GM12878 (cell line): ENCODE measurements around the gene TMEM244. TPM values are rescaled to one million over a fixed set of nuclear protein-coding genes. Genes with fewer than 3 reads are reported as not detected.

Source experiments
- ATAC-seq: fragments of 200-7000 bp; cut with Tn5 transposase; 3 replicates; pipeline ENCODE4 v1.9.1; 2020; ENCODE audit warnings: mild to moderate bottlenecking, moderate library complexity
- BruUV-seq: library from RNA; stranded (reverse); fragments of 400-500 nt; replicated peaks from 2 replicates; lab custom pipeline; 2021; lab: Mats Ljungman, UMichigan
- CTCF ChIA-PET: fragments of 300-600 bp; sonication (Branson Sonifier 250); formaldehyde crosslinking; extraction: SDS; loops from one replicate; lab custom pipeline; 2021; ENCODE audit warnings: inconsistent platforms; lab: Yijun Ruan, JAX
- POLR2A ChIA-PET: fragments of 350-600 bp; formaldehyde crosslinking; extraction: SDS; loops from one replicate; lab custom pipeline; 2021; ENCODE audit warnings: inconsistent platforms; lab: Charles Lee
- RAD21 ChIA-PET: fragments of 300-600 bp; sonication (Branson Sonifier 250); formaldehyde crosslinking; loops from one replicate; lab custom pipeline; 2023; ENCODE audit warnings: antibody characterized with exemption; ENCODE audit not compliant: unreplicated experiment; lab: Charles Lee
- SMC1A ChIA-PET: fragments of 300-600 bp; sonication (Branson Sonifier 250); formaldehyde crosslinking; loops from one replicate; lab custom pipeline; 2023; ENCODE audit not compliant: unreplicated experiment, uncharacterized antibody; lab: Charles Lee
- DNase-seq: peaks from one replicate; pipeline ENCODE4 v3.0.0-alpha.2; 2011; ENCODE audit warnings: low read depth, low spot score
- FAIRE-seq: peaks from 3 replicates; lab custom pipeline; 2011; peaks lifted over from hg19 to GRCh38; lab: Jason Lieb, UNC
- H2AFZ ChIP-seq: 2 replicates; pipeline ENCODE4 v1.6.0; 2011; ENCODE audit warnings: low read depth, low read length, control low read depth; ENCODE audit not compliant: control insufficient read depth
- H3K27ac ChIP-seq: 2 replicates; pipeline ENCODE4 v1.5.1; 2011; ENCODE audit warnings: control low read depth; ENCODE audit not compliant: control insufficient read depth, insufficient read depth
- H3K27me3 ChIP-seq, 2 experiments: replicated peaks in 1 of 2; 2 replicates each; pipeline versions ENCODE4 v1.6.0 to v1.6.1; 2011; ENCODE audit warnings: low read length in 1 of 2; ENCODE audit not compliant: control insufficient read depth in 2 of 2, insufficient read depth in 2 of 2
- H3K36me3 ChIP-seq, 2 experiments: 2 replicates each; pipeline ENCODE4 v1.5.1; 2011; ENCODE audit warnings: low read length in 1 of 2; ENCODE audit not compliant: control insufficient read depth in 2 of 2, insufficient read depth in 2 of 2
- H3K4me1 ChIP-seq: 2 replicates; pipeline ENCODE4 v1.6.1; 2011; ENCODE audit warnings: mild to moderate bottlenecking, low read length, moderate library complexity, mixed read lengths; ENCODE audit not compliant: control insufficient read depth, insufficient read depth
- H3K4me2 ChIP-seq: 2 replicates; pipeline ENCODE4 v1.6.0; 2011; ENCODE audit warnings: control low read depth; ENCODE audit not compliant: control insufficient read depth, insufficient read depth
- H3K4me3 ChIP-seq: fragments of 200-600 bp; sonication (generic); 2 replicates; pipeline ENCODE4 v1.5.1; 2016
- H3K79me2 ChIP-seq: 2 replicates; pipeline ENCODE4 v1.6.0; 2011; ENCODE audit warnings: low read length; ENCODE audit not compliant: control insufficient read depth, insufficient read depth
- H3K9ac ChIP-seq: 2 replicates; pipeline ENCODE4 v1.8.0; 2011; ENCODE audit warnings: low read length, control low read depth, mixed read lengths; ENCODE audit not compliant: control insufficient read depth, insufficient read depth
- H3K9me3 ChIP-seq: replicated peaks from 3 replicates; pipeline ENCODE4 v1.5.1; 2011; ENCODE audit warnings: mild to moderate bottlenecking, low read length; ENCODE audit not compliant: control insufficient read depth, insufficient read depth
- H4K20me1 ChIP-seq: 2 replicates; pipeline ENCODE4 v1.6.0; 2011; ENCODE audit not compliant: control insufficient read depth, insufficient read depth
- ATF2 ChIP-seq: IDR thresholded peaks from 2 replicates; pipeline ENCODE4 v1.6.1; 2012; ENCODE audit warnings: low read length, inconsistent platforms
- BACH1 ChIP-seq: fragments of 450-650 bp; IDR thresholded peaks from 2 replicates; pipeline ENCODE4 v1.6.1; 2017; ENCODE audit warnings: mild to moderate bottlenecking, borderline replicate concordance
- HDAC2 ChIP-seq: fragments of 200-600 bp; sonication (generic); IDR thresholded peaks from 2 replicates; pipeline ENCODE4 v1.6.1; 2017
- HDGF ChIP-seq: fragments of 450-650 bp; IDR thresholded peaks from 2 replicates; pipeline ENCODE4 v1.6.1; 2016; ENCODE audit warnings: antibody characterized with exemption
- IKZF1 ChIP-seq: fragments of 450-650 bp; conservative IDR thresholded peaks from 2 replicates; pipeline ENCODE4 v1.6.1; 2017; ENCODE audit warnings: antibody characterized with exemption, mild to moderate bottlenecking
- IKZF2 ChIP-seq, 2 experiments: fragments of 450-650 bp; IDR thresholded peaks; 2 replicates each; pipeline ENCODE4 v1.6.1; 2017; ENCODE audit warnings: mild to moderate bottlenecking in 2 of 2, moderate library complexity in 2 of 2
- IRF4 ChIP-seq: IDR thresholded peaks from 2 replicates; pipeline ENCODE4 v1.6.1; 2011; ENCODE audit warnings: low read depth, low read length
- JUNB ChIP-seq: IDR thresholded peaks from 2 replicates; pipeline ENCODE4 v1.6.1; 2016; ENCODE audit warnings: antibody characterized with exemption, mild to moderate bottlenecking
- RAD51 ChIP-seq: fragments of 450-650 bp; IDR thresholded peaks from 2 replicates; pipeline ENCODE4 v1.6.1; 2016; ENCODE audit warnings: moderate library complexity, mild to moderate bottlenecking, inconsistent platforms
- SREBF1 ChIP-seq: IDR thresholded peaks from 2 replicates; pipeline ENCODE4 v1.6.1; 2012; ENCODE audit warnings: mild to moderate bottlenecking, low read length
- ZNF24 ChIP-seq: fragments of 450-650 bp; IDR thresholded peaks from 2 replicates; pipeline ENCODE4 v1.6.1; 2017; ENCODE audit warnings: antibody characterized with exemption, mild to moderate bottlenecking
- ZNF384 ChIP-seq: IDR thresholded peaks from 2 replicates; pipeline ENCODE4 v1.6.1; 2012; ENCODE audit warnings: low read depth, mild to moderate bottlenecking, low read length, improper control_type of control experiment, borderline replicate concordance
- WGBS: methylation state at CpG from one replicate; pipeline ENCODE4 v1.1.6; 2016; ENCODE audit warnings: low lambda C conversion rate; ENCODE audit not compliant: insufficient replicate concordance, insufficient coverage; ENCODE audit errors: missing lambda C conversion rate; 5-methylcytosine and 5-hydroxymethylcytosine counted together
- in situ Hi-C: fragments of 300-500 bp; cut with MboI; formaldehyde crosslinking; loops from 9 replicates; pipeline ENCODE4 v1.14.3; 2018; ENCODE audit warnings: mixed read lengths
- intact Hi-C: fragments of 100-400 bp; cut with micrococcal nuclease; formaldehyde crosslinking; loops from one replicate; pipeline ENCODE4 v1.14.2; 2022; ENCODE audit not compliant: unreplicated experiment
- polyA plus RNA-seq, 11 experiments: library from polyadenylated mRNA; depleted of rRNA in 4 of 11; unstranded in 6 of 11; stranded (reverse) in 5 of 11; fragments of >200 nt; fragmentation: Nextera tagmentation in 4 of 11; fragmentation: Illumina TruSeq in 1 of 11; extraction: Ambion mirVana in 4 of 11; extraction: Trizol in 1 of 11; gene quantifications; 1 replicate in 1 of 11; 2 replicates in 10 of 11; pipeline versions ENCODE4 v1.2.1 to v1.2.3, GENCODE V29; 2011 to 2016; ENCODE audit warnings: inconsistent platforms in 2 of 11, missing spikeins in 2 of 11, low read depth in 1 of 11
- total RNA-seq, 4 experiments: library from RNA; depleted of rRNA in 3 of 4; stranded (reverse); fragments of >200 nt in 3 of 4; fragmentation: Illumina TruSeq in 1 of 4; extraction: Trizol in 1 of 4; gene quantifications; 2 replicates each; pipeline versions ENCODE4 v1.2.1 to v1.2.3, GENCODE V29; 2013 to 2021
- TF ChIP-seq, protein P1 (sequence below): fragments of 450-650 bp; formaldehyde crosslinking; IDR thresholded peaks from 2 replicates; pipeline ENCODE4 v1.4.0; 2020; ENCODE audit warnings: mild to moderate bottlenecking, moderate library complexity
- TF ChIP-seq, protein P2 (sequence below): fragments of 450-650 bp; IDR thresholded peaks from 2 replicates; pipeline ENCODE4 v1.6.1; 2017; ENCODE audit warnings: mild to moderate bottlenecking

The TMEM244 gene
- total and polyA plus RNA-seq, 10 of the 15 experiments (the other 5 are each of a cell fraction or from before 2014, with no cell fraction given) = 0.14 TPM; not detected in 9

- ATAC-seq = no peak
- Histone ChIP-seq H3K36me3 (no peaks in the 10 kb centered on the region), H3K27me3 (no peaks in the 10 kb centered on the region; a peak in 1 of 4 replicates), H3K4me2 (no peak overlapping the region), H3K4me3 (no peak overlapping the region), H3K4me1 (no peaks in the 10 kb centered on the region), H3K9ac (no peak overlapping the region), H3K9me3 (no peaks in the 10 kb centered on the region), H3K27ac (no peak overlapping the region), H3K79me2 (no peaks in the 10 kb centered on the region), H4K20me1 (no peaks in the 10 kb centered on the region), H2AFZ (no peak overlapping the region)
- no peak for DNase-seq
- WGBS = 88% methylated on average over 2 of the region's 2 CpGs
- SMC1A ChIA-PET = interaction anchor here (0.7 to 1.0 kb wide), 2 partner anchors 38 to 176 kb away, joined by 3 read pairs; no protein-coding TSS in a partner anchor
- intact Hi-C loops (no loop called here), in situ Hi-C loops (no loop called here)
- RAD21 ChIA-PET = no interaction called here
- CTCF ChIA-PET = no interaction called here
- TF ChIP-seq SREBF1 (no peak), ATF2 (no peak), IKZF1 (no peak), JUNB (no peak), RAD51 (no peak), IRF4 (no peak), ZNF24 (no peak), HDGF (no peak), HDAC2 (no peak), ZNF384 (no peak), BACH1 (no peak), IKZF2 (IDR thresholded peaks at IDR 0.05) (no peak)
- TF ChIP-seq, protein P1, sequence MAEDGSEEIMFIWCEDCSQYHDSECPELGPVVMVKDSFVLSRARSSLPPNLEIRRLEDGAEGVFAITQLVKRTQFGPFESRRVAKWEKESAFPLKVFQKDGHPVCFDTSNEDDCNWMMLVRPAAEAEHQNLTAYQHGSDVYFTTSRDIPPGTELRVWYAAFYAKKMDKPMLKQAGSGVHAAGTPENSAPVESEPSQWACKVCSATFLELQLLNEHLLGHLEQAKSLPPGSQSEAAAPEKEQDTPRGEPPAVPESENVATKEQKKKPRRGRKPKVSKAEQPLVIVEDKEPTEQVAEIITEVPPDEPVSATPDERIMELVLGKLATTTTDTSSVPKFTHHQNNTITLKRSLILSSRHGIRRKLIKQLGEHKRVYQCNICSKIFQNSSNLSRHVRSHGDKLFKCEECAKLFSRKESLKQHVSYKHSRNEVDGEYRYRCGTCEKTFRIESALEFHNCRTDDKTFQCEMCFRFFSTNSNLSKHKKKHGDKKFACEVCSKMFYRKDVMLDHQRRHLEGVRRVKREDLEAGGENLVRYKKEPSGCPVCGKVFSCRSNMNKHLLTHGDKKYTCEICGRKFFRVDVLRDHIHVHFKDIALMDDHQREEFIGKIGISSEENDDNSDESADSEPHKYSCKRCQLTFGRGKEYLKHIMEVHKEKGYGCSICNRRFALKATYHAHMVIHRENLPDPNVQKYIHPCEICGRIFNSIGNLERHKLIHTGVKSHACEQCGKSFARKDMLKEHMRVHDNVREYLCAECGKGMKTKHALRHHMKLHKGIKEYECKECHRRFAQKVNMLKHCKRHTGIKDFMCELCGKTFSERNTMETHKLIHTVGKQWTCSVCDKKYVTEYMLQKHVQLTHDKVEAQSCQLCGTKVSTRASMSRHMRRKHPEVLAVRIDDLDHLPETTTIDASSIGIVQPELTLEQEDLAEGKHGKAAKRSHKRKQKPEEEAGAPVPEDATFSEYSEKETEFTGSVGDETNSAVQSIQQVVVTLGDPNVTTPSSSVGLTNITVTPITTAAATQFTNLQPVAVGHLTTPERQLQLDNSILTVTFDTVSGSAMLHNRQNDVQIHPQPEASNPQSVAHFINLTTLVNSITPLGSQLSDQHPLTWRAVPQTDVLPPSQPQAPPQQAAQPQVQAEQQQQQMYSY (CRISPR knock-in tag) = no peak
- TF ChIP-seq, protein P2, sequence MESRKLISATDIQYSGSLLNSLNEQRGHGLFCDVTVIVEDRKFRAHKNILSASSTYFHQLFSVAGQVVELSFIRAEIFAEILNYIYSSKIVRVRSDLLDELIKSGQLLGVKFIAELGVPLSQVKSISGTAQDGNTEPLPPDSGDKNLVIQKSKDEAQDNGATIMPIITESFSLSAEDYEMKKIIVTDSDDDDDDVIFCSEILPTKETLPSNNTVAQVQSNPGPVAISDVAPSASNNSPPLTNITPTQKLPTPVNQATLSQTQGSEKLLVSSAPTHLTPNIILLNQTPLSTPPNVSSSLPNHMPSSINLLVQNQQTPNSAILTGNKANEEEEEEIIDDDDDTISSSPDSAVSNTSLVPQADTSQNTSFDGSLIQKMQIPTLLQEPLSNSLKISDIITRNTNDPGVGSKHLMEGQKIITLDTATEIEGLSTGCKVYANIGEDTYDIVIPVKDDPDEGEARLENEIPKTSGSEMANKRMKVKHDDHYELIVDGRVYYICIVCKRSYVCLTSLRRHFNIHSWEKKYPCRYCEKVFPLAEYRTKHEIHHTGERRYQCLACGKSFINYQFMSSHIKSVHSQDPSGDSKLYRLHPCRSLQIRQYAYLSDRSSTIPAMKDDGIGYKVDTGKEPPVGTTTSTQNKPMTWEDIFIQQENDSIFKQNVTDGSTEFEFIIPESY = no peak
- BruUV-seq = no TSS peak
- POLR2A ChIA-PET = interaction anchor here (0.6 kb wide), 1 partner anchor 17 kb away, joined by 3 read pairs; no protein-coding TSS in a partner anchor
- FAIRE-seq = no peak
Measured at GRCh38 chr6:129845696-129846095, 15.4 kb downstream of the TMEM244 start.
